Activated CD8-positive, alpha-beta memory T cell treated with anti-CD3 and anti-CD28 coated beads for 1 hour (primary cell): ENCODE results near the gene IFNAR2.
"Not testable (repeated sequence)": the region's sequence is repeated elsewhere in the genome, so short reads cannot be mapped to it uniquely, and the experiment has no call there.

Source experiments
- DNase-seq, 2 donors: peaks; one replicate each; pipeline ENCODE4 v3.0.0-alpha.2; 2020; ENCODE audit warnings: low read depth in 1 of 2; ENCODE audit errors: extremely low read depth in 1 of 2

IFNAR2 gene

GRCh38 chr21:33212159-33212851 lies 17.4 kb upstream of the IFNAR2 start:
- DNase-seq = no peak

- DNase-seq = no peak
Observed at GRCh38 chr21:33214056-33214455, 15.7 kb upstream of the IFNAR2 start.

GRCh38 chr21:33217138-33217520 lies 12.6 kb upstream of the IFNAR2 start:
- no peak for DNase-seq

GRCh38 chr21:33219300-33219699 lies 10.4 kb upstream of the IFNAR2 start:
- DNase-seq = no peak

- no peak for DNase-seq
Observed at GRCh38 chr21:33219954-33220353, 9.8 kb upstream of the IFNAR2 start.

GRCh38 chr21:33225376-33225775 lies 4.4 kb upstream of the IFNAR2 start:
- not testable (repeated sequence) for DNase-seq

GRCh38 chr21:33228455-33228854 lies 1.3 kb upstream of the IFNAR2 start:
- DNase-seq = no peak

GRCh38 chr21:33229099-33229783 lies 497 bp upstream of the IFNAR2 start:
- DNase-seq = no peak

- DNase-seq = no peak
Observed at GRCh38 chr21:33230545-33231324, 997 bp downstream of the IFNAR2 start.

- DNase-seq = no peak
Observed at GRCh38 chr21:33231526-33231925, 1.8 kb downstream of the IFNAR2 start.

- DNase-seq = no peak
Observed at GRCh38 chr21:33232291-33233034, 2.7 kb downstream of the IFNAR2 start.

GRCh38 chr21:33234635-33235520 lies 5.1 kb downstream of the IFNAR2 start:
- no peak for DNase-seq

GRCh38 chr21:33236013-33236686 lies 6.4 kb downstream of the IFNAR2 start:
- DNase-seq = no peak

- no peak for DNase-seq
Observed at GRCh38 chr21:33236766-33237165, 7.0 kb downstream of the IFNAR2 start.

GRCh38 chr21:33237486-33237885 lies 7.7 kb downstream of the IFNAR2 start:
- no peak for DNase-seq

- no peak for DNase-seq
Observed at GRCh38 chr21:33238146-33238545, 8.4 kb downstream of the IFNAR2 start.

- DNase-seq = no peak
Observed at GRCh38 chr21:33238565-33239255, 9.0 kb downstream of the IFNAR2 start.

- DNase-seq = not testable (repeated sequence)
Observed at GRCh38 chr21:33239559-33240127, 9.9 kb downstream of the IFNAR2 start.

GRCh38 chr21:33240404-33240803 lies 10.7 kb downstream of the IFNAR2 start:
- no peak for DNase-seq
